Measurements from ENCODE around the gene RIN1.
"Not testable (repeated sequence)": the region's sequence is repeated elsewhere in the genome, so short reads cannot be mapped to it uniquely, and the experiment has no call there.

Gene RIN1, protein sequence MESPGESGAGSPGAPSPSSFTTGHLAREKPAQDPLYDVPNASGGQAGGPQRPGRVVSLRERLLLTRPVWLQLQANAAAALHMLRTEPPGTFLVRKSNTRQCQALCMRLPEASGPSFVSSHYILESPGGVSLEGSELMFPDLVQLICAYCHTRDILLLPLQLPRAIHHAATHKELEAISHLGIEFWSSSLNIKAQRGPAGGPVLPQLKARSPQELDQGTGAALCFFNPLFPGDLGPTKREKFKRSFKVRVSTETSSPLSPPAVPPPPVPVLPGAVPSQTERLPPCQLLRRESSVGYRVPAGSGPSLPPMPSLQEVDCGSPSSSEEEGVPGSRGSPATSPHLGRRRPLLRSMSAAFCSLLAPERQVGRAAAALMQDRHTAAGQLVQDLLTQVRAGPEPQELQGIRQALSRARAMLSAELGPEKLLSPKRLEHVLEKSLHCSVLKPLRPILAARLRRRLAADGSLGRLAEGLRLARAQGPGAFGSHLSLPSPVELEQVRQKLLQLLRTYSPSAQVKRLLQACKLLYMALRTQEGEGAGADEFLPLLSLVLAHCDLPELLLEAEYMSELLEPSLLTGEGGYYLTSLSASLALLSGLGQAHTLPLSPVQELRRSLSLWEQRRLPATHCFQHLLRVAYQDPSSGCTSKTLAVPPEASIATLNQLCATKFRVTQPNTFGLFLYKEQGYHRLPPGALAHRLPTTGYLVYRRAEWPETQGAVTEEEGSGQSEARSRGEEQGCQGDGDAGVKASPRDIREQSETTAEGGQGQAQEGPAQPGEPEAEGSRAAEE

DNA sequence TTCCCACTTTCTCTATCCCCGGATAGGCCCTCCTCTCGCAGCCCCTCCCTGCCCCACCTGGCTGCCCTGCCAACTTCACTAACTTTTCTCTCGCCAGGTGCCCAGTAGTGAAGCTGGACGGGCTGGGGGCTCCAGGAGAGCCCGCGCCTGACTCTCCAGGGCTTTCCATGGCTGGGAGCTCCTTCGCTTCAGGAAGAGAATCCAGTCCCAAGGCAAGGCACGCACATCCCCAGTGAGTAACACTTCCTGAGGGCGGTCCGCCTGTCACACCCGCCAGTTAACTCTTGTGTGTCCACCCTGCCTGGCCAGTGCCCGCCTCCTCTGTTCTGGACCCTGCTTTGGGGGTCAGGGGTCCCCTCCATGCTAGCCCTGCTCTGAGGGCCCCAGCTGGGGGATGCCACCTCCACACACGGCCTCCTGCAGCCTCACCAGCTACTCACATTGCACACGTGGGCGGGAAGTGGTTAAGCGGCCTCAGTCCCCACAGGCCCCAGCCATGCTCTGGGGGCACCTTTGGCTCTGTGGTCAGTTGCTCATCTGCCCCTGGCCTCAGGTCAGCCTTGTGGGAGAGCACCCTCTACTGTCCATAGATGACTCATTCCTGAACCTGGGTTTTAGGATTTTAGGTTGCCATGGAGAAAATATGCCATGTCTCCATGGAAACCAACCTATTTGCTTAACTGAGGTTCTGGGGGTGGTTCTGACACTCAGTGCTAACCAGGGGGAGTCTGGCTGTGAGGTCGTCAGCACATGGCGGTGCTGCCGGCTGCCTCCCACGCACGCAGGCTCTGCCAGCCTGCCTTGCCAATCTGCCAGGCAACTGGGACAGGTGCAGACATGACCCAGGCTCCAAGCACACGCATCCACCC lies at the start of gene RIN1:
Gene RIN1 (minus strand): TSS at position 201 of the 869 bp plus-strand sequence. CDS start 32 bp downstream, at position 169.
- DNase-seq: peak; percentile 49 to 53

GRCh38 chr11:66384316-66384715 lies 48.1 kb upstream of the RIN1 start:
- DNase-seq: not testable (repeated sequence)

GRCh38 chr11:66380264-66380663 lies 44.0 kb upstream of the RIN1 start:
- DNase-seq: not testable (repeated sequence)

DNA sequence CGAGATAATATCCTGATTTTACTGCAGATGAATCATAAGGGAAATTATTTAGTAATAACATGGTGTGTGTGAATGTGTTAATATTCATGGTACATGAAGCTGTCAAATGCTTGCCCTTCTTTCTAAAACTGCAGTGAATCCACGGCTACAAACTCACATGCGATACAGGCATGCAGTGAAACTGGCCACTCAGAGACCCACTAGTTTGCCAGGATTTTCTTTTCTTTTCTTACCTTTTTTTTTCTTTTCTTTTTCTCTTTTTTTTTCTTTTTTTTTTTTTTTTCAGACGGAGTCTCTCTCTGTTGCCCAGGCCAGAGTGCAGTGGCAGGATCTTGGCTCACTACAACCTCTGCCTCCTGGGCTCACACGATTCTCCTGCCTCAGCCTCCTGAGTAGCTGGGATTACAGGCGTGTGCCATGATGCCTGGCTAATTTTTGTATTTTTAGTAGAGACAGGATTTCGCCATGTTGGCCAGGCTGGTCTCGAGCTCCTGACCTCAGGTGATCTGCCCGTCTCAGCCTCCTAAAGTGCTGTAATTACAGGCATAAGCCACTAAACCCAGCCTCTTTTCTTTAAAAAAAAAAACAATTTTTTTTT lies 37.6 kb upstream of the RIN1 start:
- not testable (repeated sequence) for DNase-seq

DNA sequence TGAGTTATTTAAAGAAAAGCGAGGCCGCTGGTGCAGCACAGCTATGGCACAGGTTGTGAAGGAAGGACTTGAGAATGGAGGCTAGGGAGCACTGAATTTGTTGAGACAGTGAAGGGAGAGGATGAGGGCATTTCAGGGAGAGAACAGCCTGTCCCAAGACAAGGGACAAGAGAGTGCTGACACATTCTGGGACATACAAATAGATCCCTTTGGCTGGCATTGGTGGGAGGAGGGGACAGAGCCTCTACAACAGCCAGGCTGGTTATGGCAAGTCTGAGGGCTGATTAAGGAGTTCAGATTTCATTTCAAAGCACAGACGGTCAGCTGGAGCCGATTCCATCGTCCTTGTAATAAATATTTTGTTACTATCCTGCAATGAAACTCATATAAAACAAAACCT lies 37.0 kb upstream of the RIN1 start:
- DNase-seq: no peak

- DNase-seq: peak; percentile 79 to 83
Measured at GRCh38 chr11:66371627-66372415, 35.6 kb upstream of the RIN1 start, which contains the start of gene SLC29A2. Gene SLC29A2 (minus strand): TSS chr11:66371760. CDS start chr11:66371591, 169 bp downstream.

DNA sequence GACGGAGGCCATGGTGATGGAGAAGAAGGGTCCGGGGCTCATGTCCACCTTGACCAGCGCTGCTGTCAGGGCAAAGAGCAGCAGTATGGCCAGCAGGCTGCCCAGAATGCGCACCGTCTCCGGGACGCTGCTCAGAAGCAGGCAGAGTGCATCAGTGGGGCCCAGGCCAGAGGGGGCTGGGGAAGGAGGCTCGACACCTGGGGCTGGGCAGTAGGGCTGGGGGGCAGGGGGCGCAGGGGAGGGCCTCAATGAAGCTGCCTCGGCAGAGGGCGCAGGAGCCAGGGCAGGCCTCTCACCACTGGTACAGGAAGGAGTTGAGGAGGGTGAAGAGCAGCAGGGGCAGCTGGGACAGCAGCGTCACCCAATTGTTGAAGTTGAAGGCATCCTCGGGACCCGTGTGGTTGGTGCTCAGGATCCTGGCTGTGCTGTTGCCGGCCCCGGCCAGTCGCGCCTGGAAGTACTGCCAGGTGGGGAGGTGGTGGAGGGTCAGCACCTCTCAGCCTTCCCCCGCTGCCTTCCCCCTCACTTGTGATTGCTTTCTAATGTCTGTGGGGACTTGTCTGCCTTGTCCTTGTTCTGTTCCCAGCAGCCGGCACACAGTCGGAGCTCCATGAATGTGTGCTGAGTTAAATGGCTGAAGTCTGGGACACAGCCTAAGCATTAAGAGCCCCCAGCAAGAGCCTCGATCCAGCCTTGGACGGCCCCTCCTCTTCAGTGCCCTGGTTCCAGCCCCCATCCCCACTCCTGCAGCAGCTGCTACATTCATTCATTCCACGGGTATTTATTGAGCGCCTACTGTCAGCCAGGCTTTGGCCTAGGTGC lies 33.0 kb upstream of the RIN1 start:
- DNase-seq: no peak

GRCh38 chr11:66368484-66368883 lies 32.2 kb upstream of the RIN1 start:
- no peak for DNase-seq

DNA sequence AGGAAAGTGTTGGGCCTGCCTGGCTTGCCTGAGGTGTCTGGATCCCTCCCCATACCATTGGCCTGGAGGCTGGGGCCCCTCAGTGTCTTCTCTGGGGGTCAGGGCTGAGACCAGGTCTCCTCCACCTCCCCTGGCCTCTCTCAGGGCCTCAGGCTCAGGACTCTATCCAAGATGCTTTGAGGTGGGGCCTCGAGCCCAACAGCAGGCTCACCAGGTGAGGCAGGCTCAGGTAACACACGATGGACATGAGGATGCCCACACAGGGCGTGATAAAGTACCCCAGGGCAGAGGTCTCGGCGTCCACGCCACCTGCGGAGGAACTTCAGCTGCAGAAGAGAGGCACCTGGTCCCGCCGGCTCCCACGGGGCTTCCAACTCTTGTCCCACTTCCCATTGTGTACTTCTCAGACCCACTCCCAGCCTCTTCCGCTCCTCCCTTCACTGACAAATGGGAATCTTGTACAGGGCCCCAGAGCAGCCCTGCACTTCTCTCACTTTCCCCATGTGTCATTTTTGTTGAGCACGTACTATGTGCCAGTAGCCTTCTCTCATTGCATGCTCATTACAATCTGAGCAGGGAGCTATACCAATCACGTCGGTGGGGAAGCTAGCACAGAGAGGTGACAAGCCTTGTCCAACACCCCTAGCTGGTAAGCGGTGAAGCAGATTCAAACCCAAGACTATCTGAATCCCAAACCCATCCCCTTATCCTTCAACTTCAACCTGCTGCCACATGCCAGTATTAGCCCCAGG lies 31.5 kb upstream of the RIN1 start:
- no peak for DNase-seq

DNA sequence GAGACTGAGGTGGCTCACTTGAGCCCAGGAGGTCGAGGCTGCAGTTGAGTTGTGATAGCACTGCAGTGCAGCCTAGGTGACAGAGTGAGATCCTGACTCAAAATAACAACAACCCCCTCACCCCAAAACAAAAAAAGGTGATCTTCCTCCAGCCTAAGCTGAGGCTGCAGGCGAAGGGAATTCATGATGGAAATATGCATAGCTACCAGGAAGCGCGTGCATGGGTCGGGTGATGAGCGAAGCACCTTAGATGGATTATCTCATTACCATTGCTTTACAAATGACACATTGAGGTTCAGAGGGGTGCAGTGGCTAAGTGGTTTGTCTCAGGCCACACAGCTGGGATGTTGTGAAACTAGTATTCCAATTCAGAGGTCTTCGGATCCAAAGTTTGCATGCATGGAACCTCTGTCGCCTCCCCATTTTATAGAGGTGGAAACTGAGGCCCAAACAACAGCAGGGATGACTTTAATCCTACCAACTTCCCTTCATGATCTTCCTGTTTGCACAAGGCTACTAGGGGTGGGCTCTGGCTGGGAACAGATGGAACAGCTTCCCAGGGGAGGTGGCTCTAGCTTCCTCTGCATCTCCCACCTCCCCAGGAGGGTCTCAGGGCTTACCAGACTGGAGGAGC lies 30.7 kb upstream of the RIN1 start:
- DNase-seq: no peak

DNA sequence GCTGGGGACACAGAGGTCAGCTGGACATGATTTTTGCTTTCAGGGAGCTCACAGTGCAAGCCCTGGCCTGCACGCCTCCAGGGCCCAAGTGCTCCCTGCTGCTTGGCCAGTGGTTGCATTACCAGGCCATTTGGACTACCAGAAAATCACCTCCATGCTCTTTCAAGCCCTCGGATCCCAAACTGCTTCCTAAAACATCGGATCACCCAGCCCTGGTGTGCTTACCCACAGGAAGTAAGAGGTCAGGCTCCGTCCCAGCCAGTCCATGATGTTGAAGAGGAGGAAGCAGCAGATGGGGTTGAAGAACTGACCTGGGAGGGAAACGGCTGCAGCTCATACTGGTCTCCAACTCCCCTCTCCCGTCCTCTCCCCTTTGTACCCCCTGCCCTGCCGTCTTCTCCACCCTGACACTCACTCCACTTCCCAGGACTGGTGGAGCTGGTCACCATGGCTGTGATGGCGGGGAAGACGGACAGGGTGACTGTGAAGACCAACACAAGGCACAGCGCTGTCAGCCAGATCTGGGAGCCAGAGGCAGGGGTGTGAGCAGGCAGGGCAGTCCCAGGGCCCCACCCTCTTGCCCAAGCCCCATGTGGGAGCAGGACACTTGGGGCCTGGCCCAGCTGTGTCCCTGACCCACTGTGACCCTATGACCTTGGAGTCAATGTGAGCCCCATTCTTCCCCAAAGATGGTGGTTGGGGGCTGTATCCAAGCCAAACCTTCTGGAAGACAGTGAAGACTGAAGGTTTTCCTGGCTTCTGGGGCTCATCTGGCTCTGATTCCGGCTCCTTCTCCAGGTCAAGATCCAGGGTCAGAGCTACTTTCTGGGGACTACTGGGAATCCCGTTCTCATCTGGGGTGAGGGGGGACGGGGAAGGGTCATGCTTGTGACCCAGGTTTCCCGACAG lies 29.7 kb upstream of the RIN1 start:
- DNase-seq: no peak

DNA sequence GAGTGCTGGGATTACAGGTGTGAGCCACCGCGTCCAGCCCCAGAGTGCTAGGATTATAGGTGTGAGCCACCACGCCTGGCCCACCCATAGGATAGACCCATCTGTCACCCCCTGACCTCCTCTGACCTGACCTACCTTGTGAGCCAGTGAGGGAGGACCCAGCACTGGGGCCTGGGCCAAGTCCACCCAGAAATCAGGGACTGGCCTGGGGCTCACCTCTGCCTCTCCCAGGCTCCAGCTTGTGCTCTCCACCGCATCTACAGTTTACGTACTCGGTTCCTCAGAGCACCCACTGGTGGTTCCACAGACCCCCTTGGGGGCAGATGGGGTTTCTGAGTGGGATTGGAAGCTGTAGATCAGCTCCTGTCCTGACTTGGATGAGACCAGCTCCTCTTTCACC lies 28.9 kb upstream of the RIN1 start:
- DNase-seq: no peak

DNA sequence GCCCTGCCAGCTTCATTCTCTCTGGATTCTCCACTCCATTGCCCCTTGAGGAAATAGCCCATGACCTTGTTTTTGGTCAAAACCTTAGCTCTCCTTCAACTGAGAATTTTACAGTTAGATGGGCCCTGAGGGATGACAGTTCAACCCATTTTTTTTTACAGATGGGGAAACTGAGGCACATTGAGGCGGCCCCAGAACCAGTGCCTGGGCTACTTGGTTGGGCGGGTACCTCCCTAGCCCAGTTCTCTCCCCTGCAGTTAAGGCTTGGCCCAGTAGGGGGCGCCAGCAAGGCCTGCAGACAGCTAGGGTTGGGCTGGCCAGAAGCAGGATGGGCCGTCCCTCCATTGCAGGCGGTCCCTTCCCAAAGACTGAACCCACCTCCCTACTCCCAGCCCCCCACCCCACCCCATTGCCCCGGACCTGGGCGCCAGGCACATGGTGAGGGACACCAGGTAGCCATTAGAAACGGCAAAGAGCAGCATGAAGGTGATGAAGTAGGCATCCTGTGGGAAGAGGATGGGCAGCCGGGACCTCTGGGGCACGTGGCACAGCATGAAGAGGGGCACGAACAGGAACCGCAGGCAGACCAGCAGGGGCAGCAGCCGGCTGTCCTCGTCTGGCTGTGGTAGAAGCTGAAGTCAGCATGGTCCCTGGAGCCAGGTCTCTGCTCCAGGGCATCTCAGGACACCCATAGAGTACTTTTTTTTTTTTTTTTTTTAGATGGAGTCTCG lies 27.7 kb upstream of the RIN1 start:
- DNase-seq: peak; percentile 47 to 70

DNA sequence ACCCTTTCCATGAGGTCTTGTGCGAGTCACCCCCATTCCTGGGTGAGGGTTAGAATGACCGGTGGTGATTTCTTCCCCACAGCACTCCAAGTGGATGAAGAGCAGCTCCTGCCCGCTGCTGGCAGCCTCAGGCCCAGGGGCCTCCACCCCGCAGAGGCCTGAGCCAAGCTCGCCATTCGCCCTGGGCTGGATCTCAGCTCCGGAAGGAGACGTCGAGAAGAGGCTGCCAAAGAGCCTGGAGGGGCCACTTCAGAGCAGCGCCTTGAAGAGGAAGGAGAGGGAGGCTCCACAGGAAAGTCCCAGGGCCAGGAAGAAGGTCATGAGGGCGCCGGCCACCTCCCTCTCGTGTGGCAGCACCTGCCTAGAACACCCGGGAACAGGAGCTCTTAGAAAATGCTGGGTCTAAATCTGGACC lies 27.0 kb upstream of the RIN1 start:
- no peak for DNase-seq

- DNase-seq: no peak
Measured at GRCh38 chr11:66362481-66363147, 26.4 kb upstream of the RIN1 start.

GRCh38 chr11:66361502-66361941 lies 25.3 kb upstream of the RIN1 start:
- no peak for DNase-seq

All from CD4-positive, alpha-beta T cell treated with Interferon alpha-2 for 1 hour (primary cell).